Fibroblast of lung (primary cell): ENCODE results near the gene ABHD4. TPM values are rescaled to one million over a fixed set of nuclear protein-coding genes. Genes with fewer than 3 reads are reported as not detected.
"Not testable (repeated sequence)": the region's sequence is repeated elsewhere in the genome, so short reads cannot be mapped to it uniquely, and the experiment has no call there.

Experiments used
- DNase-seq, 2 donors: peaks; one replicate each; pipeline versions ENCODE4 v3.0.0 to v3.0.0-alpha.2; 2010; ENCODE audit warnings: low read depth in 2 of 2
- H2AFZ ChIP-seq: 2 replicates; pipeline ENCODE4 v1.5.1; 2012; ENCODE audit warnings: low read length, control low read depth, inconsistent platforms
- H3K27ac ChIP-seq: 2 replicates; pipeline ENCODE4 v1.5.1; 2011; ENCODE audit warnings: low read length, control low read depth; ENCODE audit not compliant: insufficient read depth
- H3K27me3 ChIP-seq: 2 replicates; pipeline ENCODE4 v1.5.1; 2011; ENCODE audit warnings: mild to moderate bottlenecking, low read length; ENCODE audit not compliant: control insufficient read depth, insufficient read depth
- H3K36me3 ChIP-seq: 2 replicates; pipeline ENCODE4 v1.5.1; 2011; ENCODE audit warnings: low read length; ENCODE audit not compliant: control insufficient read depth, insufficient read depth
- H3K4me1 ChIP-seq: 2 replicates; pipeline ENCODE4 v1.5.1; 2011; ENCODE audit warnings: low read length; ENCODE audit not compliant: control insufficient read depth, insufficient read depth; ENCODE audit errors: extremely low read depth
- H3K4me2 ChIP-seq: 2 replicates; pipeline ENCODE4 v1.5.1; 2011; ENCODE audit warnings: low read length, control low read depth; ENCODE audit not compliant: insufficient read depth; ENCODE audit errors: extremely low read depth
- H3K4me3 ChIP-seq, 4 experiments: fragments of 200-600 bp in 1 of 4; sonication (generic) in 1 of 4; replicated peaks in 1 of 4; 2 replicates each; pipeline ENCODE4 v1.5.1; 2011 to 2016; ENCODE audit warnings: low read length in 4 of 4, low read depth in 3 of 4, mild to moderate bottlenecking in 3 of 4, control low read depth in 2 of 4, inconsistent platforms in 1 of 4, mixed read lengths in 1 of 4; ENCODE audit not compliant: insufficient read depth in 1 of 4; ENCODE audit errors: control extremely low read depth in 1 of 4
- H3K79me2 ChIP-seq: 2 replicates; pipeline ENCODE4 v1.5.1; 2012; ENCODE audit warnings: mild to moderate bottlenecking, low read length, inconsistent platforms; ENCODE audit not compliant: control insufficient read depth, insufficient read depth
- H3K9ac ChIP-seq: 2 replicates; pipeline ENCODE4 v1.5.1; 2011; ENCODE audit warnings: mild to moderate bottlenecking, low read length, control low read depth; ENCODE audit not compliant: insufficient read depth
- H3K9me3 ChIP-seq: 2 replicates; pipeline ENCODE4 v1.5.1; 2012; ENCODE audit warnings: low read depth, low read length; ENCODE audit not compliant: control insufficient read depth, insufficient read depth
- H4K20me1 ChIP-seq: 2 replicates; pipeline ENCODE4 v1.5.1; 2011; ENCODE audit warnings: low read length; ENCODE audit not compliant: control insufficient read depth, insufficient read depth; ENCODE audit errors: extremely low read depth
- EZH2 ChIP-seq: IDR thresholded peaks from 2 replicates; pipeline ENCODE4 v1.5.1; 2012; ENCODE audit warnings: low read length, control low read depth, mild to moderate bottlenecking; ENCODE audit errors: missing control alignments
- polyA plus RNA-seq, 2 donors: library from polyadenylated mRNA; depleted of rRNA in 1 of 2; stranded (reverse) in 1 of 2; unstranded in 1 of 2; fragments of >200 nt; gene quantifications; 2 replicates each; pipeline ENCODE4 v1.2.1, GENCODE V29; 2011 to 2012; ENCODE audit warnings: missing spikeins in 1 of 2
- total RNA-seq: library from RNA; depleted of rRNA; stranded (reverse); fragments of >200 nt; gene quantifications from 2 replicates; pipeline ENCODE4 v1.2.1, GENCODE V29; 2014
- TF ChIP-seq, protein P1 (sequence below), 2 donors: IDR thresholded peaks in 1 of 2; conservative IDR thresholded peaks in 1 of 2; 1 replicate in 1 of 2; 2 replicates in 1 of 2; pipeline ENCODE4 v1.5.1; 2011 to 2012; ENCODE audit warnings: low read length in 2 of 2, control low read depth in 1 of 2, inconsistent platforms in 1 of 2, low read depth in 1 of 2, mild to moderate bottlenecking in 1 of 2

The ABHD4 gene
- total and polyA plus RNA-seq, 2 donors (not counting 1 experiment from before 2014, with no cell fraction given) = 40.0 to 61.2 TPM

DNA sequence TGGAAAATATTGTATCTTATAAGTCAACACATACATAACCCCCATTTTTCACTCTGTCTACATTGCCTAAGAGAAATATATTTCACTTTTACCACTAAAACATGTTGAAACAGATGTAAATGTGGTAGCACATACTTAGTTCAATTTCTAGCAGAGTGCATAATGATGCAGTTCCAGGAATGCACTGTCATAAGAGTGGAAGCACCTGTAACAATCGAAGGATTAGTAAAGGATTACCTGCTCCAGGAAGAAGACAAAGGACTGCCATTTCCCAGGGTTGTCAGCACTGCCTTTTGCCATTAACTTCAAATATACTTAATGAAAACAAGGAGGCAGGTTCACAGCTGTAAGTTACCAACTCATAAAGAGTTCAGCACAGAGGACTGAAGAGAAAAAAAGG lies 33.6 kb upstream of the ABHD4 start:
- Histone ChIP-seq H3K4me2 (no peak overlapping the region), H3K4me3 (no peak overlapping the region), H3K9ac (no peak overlapping the region), H3K36me3 (peaks cover 3% of the 10 kb centered on the region), H3K27me3 (no peaks in the 10 kb centered on the region), H3K27ac (no peak overlapping the region), H3K4me1 (no peaks in the 10 kb centered on the region), H2AFZ (no peak overlapping the region), H3K79me2 (peaks cover 8% of the 10 kb centered on the region), H4K20me1 (no peaks in the 10 kb centered on the region), H3K9me3 (no peaks in the 10 kb centered on the region)
- DNase-seq = no peak
- no peak for TF ChIP-seq EZH2
- TF ChIP-seq, protein P1, sequence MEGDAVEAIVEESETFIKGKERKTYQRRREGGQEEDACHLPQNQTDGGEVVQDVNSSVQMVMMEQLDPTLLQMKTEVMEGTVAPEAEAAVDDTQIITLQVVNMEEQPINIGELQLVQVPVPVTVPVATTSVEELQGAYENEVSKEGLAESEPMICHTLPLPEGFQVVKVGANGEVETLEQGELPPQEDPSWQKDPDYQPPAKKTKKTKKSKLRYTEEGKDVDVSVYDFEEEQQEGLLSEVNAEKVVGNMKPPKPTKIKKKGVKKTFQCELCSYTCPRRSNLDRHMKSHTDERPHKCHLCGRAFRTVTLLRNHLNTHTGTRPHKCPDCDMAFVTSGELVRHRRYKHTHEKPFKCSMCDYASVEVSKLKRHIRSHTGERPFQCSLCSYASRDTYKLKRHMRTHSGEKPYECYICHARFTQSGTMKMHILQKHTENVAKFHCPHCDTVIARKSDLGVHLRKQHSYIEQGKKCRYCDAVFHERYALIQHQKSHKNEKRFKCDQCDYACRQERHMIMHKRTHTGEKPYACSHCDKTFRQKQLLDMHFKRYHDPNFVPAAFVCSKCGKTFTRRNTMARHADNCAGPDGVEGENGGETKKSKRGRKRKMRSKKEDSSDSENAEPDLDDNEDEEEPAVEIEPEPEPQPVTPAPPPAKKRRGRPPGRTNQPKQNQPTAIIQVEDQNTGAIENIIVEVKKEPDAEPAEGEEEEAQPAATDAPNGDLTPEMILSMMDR (conservative IDR thresholded peaks at IDR 0.05 in 1 of 2, IDR thresholded peaks at IDR 0.05 in 1 of 2; ENCODE audit: low read depth in 1 of 2, low read length in 2 of 2) = no peak

DNA sequence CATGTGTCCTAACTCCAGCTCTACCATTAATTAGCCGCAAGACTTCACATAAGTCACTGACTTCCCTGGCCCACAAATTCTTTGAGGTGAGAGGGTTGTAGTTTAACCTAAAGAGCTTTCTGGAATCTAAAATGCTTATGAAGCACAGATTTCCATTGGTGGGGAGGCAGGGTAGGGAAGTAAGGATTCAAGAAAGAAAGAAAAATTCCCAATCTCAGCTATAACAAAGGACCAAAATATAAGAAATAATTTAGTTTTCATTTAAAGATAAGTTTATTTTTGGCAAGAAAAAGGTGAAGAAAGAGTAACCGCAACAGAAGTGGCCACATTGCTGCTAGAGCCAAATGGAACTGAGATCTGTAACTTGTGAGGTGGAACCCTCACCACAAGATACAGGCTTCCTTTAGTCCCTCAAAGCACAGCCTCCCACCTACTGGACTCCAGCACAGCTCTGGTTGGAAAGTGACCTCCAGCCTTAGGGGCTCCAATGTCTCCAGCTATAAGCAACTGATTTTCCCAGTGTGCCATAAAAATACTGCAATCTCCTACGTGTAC lies 32.6 kb upstream of the ABHD4 start:
- no peak overlapping the region for H2AFZ ChIP-seq
- no peak overlapping the region for H3K27ac ChIP-seq
- no peaks in the 10 kb centered on the region for H3K4me1 ChIP-seq
- no peaks in the 10 kb centered on the region for H3K9me3 ChIP-seq
- no peak overlapping the region for H3K4me2 ChIP-seq
- H3K79me2 ChIP-seq = peaks cover 8% of the 10 kb centered on the region
- H3K27me3 ChIP-seq = no peaks in the 10 kb centered on the region
- peaks cover 3% of the 10 kb centered on the region for H3K36me3 ChIP-seq
- H4K20me1 ChIP-seq = no peaks in the 10 kb centered on the region
- no peak for TF ChIP-seq EZH2
- TF ChIP-seq, protein P1 (conservative IDR thresholded peaks at IDR 0.05 in 1 of 2, IDR thresholded peaks at IDR 0.05 in 1 of 2; ENCODE audit: low read depth in 1 of 2, low read length in 2 of 2) = no peak
- no peak for DNase-seq
- no peak overlapping the region for H3K4me3 ChIP-seq
- H3K9ac ChIP-seq = no peak overlapping the region

DNA sequence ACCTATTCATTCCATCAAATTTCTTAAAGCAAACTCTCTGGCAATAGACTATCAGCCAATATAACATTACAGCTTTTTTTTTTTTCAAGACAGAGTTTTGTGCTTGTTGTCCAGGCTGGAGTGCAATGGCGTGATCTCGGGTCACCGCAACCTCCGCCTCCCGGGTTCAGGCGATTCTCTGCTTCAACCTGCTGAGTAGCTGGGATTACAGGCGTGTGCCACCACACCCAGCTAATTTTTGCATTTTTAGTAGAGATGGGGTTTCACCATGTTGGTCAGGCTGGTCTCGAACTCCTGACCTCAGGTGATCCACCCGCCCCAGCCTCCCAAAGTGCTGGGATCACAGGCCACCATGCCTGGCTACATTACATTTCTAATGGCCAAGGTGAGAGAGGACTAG lies 31.8 kb upstream of the ABHD4 start:
- H3K36me3 ChIP-seq, H2AFZ ChIP-seq, H3K27ac ChIP-seq, H3K9me3 ChIP-seq, H3K4me1 ChIP-seq, H3K4me2 ChIP-seq, DNase-seq, H3K27me3 ChIP-seq, H3K4me3 ChIP-seq, H3K79me2 ChIP-seq, H4K20me1 ChIP-seq, H3K9ac ChIP-seq: not testable (repeated sequence)
